Measurements from ENCODE around the gene KLHL12.
A peak's percentile ranks its signal among the peaks of the same experiment; 100 is the strongest.

KLHL12 gene

DNA sequence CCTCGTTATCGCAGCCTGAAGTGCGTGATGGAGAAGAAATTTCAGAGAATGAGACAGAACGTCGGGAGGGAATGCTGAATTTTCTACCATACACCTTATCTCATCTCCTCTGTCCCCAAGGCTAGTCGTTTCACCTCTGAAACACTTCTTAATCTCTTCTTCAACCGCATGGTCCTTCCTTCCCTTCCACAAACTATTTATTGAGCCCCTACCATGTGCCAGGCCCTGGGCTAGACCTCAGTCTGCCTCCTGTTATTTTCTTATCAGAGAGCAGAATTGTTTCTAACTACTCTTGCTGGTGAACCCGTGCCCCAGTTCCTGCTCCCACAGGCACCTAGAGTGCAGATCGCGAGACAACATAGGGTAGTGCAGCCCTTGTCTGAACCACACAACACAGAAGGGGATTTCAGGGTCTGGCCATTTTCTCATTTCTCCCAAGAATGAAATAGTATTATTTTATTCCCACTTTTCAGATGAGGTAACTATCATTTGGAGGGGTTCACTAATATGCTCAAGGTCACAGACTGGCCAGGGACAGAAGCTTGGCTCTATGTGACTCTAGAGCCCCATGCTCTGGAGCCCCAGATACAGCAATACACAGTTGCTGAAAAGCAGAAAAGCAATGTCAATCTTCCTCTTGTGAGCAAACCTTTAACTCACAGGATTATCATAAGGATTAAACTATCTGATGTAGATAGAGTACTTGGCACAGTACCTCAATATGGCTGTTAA, 31.7 kb upstream of the KLHL12 start:
- Mint-ChIP-seq H3K36me3 (peaks cover 9% of the 10 kb centered on the region), H3K9me3 (no peaks in the 10 kb centered on the region), H3K27me3 (no peaks in the 10 kb centered on the region), H3K4me3 (peak overlapping the region; percentile 86), H3K4me1 (peaks cover 45% of the 10 kb centered on the region), H3K27ac (peak overlapping the region; percentile 92)
- CTCF ChIA-PET, result no interaction called here
- peak; percentile 32 for DNase-seq

DNA sequence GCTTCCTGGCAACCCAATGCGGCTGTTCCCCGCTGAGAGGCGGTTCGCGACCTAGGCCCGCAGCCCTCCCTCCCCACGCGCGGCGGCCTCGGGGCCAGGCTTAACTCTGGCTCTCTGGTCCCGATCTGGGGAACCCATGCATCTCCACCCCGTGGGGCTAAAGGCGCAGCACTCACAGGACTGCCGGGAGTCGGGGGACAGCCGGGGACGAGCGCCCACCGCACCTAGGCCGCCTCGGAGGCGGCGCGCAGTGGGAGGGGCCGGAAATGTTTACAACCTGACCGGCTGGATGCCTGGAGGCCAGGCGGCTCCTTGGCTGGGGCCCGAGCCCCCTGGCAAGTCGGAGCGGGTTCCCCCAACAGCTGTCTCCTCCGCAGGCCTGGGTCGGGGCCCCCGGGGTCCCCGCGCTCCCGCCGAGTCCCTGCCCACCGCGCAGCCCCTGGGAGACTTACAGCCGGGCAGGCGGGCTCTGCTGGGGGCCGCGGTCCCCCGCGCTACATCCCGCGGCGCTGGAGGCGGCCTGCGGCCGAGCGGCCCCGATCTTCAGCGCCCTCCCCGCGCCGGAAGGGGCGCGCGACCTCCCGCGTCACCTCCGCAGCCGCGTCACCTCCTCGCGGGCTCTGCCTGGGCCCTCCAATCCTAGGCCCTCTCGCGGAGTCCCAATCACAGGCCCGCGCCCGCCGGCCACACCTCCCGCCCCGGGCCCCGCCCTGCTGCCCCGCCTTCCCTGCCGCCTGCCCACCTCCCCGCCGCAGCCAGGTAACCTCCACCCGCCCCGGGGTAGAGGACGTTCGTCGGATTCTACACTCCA, 30.9 kb upstream of the KLHL12 start, which contains the start of gene ADIPOR1:
Gene ADIPOR1 (minus strand): TSS at position 580 of the 811 bp plus-strand sequence. CDS start 7,242 bp downstream, outside the sequence.
- H3K4me3 Mint-ChIP-seq, result peak within 1 kb of the TSS; percentile 86
- H3K27ac Mint-ChIP-seq, result peak within 1 kb of the TSS; percentile 92
- H3K27me3 Mint-ChIP-seq, result no peaks in the 10 kb centered on the region
- no peaks in the 10 kb centered on the region for H3K9me3 Mint-ChIP-seq
- DNase-seq, result peak; percentile 96
- H3K36me3 Mint-ChIP-seq, result peaks cover 8% of the 10 kb centered on the region
- H3K4me1 Mint-ChIP-seq, result peaks cover 51% of the 10 kb centered on the region
- CTCF ChIA-PET, result no interaction called here

DNA sequence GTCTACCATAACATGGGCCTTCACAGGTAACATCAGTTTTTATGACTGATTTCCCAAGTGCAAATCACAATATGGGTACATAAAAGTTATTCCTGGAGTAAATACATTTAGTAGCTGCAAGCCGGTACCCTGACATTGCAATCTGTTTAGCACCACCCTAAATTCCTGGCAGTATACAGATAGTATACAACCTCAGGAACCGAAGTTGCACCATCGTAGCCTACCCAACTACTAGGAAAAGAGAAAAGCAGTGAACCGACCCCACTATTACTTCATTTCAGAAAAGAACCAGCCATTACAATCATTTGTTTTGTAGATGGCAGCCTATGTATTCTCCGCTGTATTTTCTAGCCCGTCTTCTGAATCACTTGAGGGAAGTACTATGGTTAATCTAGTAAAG, 29.9 kb upstream of the KLHL12 start:
- peak overlapping the region; percentile 86 for H3K4me3 Mint-ChIP-seq
- H3K4me1 Mint-ChIP-seq, result peaks cover 59% of the 10 kb centered on the region
- CTCF ChIA-PET, result no interaction called here
- no peak for DNase-seq
- peak overlapping the region; percentile 88 for H3K27ac Mint-ChIP-seq
- peaks cover 5% of the 10 kb centered on the region for H3K36me3 Mint-ChIP-seq
- H3K9me3 Mint-ChIP-seq, result no peaks in the 10 kb centered on the region
- no peaks in the 10 kb centered on the region for H3K27me3 Mint-ChIP-seq

DNA sequence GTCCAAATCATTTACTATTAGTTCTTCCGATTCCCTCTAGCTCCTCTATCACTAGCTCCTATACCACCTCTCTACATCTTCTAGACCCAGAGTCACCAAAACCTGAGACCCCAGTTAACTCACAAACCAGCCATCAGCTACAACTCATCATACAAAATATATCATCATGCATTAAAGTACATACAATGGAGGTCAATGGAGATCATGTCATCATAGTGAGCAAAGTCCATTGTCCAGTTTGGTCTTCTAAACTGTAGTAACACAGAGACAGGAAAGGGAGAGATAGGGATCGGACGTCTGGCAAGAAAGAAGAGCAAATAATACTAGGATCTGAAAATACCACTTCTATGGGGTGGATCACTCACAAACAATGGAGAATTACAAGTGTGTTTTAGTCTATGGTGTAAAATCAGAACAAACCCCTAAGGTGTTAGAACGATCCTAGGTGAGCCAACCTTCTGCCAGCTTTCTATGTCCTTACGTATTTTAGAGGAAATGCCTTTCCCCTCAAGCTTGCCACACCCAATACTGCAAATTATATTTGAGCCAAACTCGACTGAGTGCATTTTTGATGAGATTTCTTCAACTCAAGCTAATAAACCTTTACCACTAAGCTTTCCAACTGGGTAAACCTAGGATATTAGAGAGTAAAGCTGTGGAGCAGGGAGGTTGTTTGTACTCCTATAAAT, 27.2 kb upstream of the KLHL12 start:
- peaks cover 67% of the 10 kb centered on the region for H3K4me1 Mint-ChIP-seq
- H3K27me3 Mint-ChIP-seq, result no peaks in the 10 kb centered on the region
- H3K9me3 Mint-ChIP-seq, result no peaks in the 10 kb centered on the region
- no peak for DNase-seq
- no peak overlapping the region for H3K4me3 Mint-ChIP-seq
- CTCF ChIA-PET, result interaction anchor here (0.5 to 2.5 kb wide), 4 partner anchors 8 to 54 kb away, joined by 3 to 10 read pairs (median 5); partner anchors contain the start of gene CYB5R1
- peaks cover 15% of the 10 kb centered on the region for H3K36me3 Mint-ChIP-seq
- H3K27ac Mint-ChIP-seq, result no peak overlapping the region

DNA sequence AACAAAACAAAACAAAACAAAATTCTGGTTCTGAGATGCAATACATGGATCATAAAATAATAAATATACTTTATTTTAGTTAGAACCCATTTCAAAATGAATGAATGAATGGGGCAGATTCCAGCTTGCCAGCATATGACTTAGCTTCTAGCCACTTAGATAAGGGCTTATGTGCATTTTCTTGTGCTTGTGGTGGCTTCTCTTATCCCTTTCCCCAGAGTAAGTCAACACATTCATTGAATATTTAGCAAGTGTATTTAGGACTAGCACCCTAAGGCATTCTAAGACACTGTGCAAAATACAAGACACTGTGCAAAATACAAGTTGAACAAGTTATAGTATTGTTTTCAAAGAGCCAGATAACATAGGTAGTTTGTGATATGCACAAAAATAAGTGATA, 26.4 kb upstream of the KLHL12 start:
- CTCF ChIA-PET, result interaction anchor here (1.1 to 2.5 kb wide), 2 partner anchors 9 to 15 kb away, joined by 6 to 10 read pairs; partner anchors contain the start of gene CYB5R1
- Mint-ChIP-seq H3K9me3 (no peaks in the 10 kb centered on the region), H3K27ac (peak overlapping the region; percentile 39), H3K4me1 (peaks cover 60% of the 10 kb centered on the region), H3K27me3 (no peaks in the 10 kb centered on the region), H3K4me3 (no peak overlapping the region), H3K36me3 (peaks cover 18% of the 10 kb centered on the region)
- no peak for DNase-seq

DNA sequence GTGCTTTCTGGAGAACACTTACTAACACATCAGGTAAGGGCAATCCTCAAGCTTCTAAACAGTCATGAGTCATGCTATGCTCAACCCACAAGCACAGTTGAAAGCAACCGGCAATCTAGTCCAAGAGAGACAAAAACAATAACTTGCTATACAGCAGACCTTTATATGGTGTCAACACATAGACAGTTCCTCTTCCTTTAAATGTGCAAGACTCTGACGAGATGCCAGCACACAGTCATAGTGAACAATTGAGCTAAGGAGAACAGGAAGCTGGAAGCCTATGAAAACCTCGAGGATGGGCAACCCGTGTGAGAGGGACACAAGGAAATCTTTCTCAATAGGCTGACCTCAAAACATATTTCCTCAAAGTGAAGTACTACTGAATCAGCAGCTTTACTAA, 25.8 kb upstream of the KLHL12 start:
- CTCF ChIA-PET, result interaction anchor here (0.6 to 2.5 kb wide), 4 partner anchors 8 to 46 kb away, joined by 3 to 10 read pairs (median 6); partner anchors contain the start of gene CYB5R1
- Mint-ChIP-seq H3K4me1 (peaks cover 59% of the 10 kb centered on the region), H3K27me3 (no peaks in the 10 kb centered on the region), H3K36me3 (peaks cover 23% of the 10 kb centered on the region), H3K27ac (peak overlapping the region; percentile 66), H3K9me3 (no peaks in the 10 kb centered on the region), H3K4me3 (no peak overlapping the region)
- no peak for DNase-seq

DNA sequence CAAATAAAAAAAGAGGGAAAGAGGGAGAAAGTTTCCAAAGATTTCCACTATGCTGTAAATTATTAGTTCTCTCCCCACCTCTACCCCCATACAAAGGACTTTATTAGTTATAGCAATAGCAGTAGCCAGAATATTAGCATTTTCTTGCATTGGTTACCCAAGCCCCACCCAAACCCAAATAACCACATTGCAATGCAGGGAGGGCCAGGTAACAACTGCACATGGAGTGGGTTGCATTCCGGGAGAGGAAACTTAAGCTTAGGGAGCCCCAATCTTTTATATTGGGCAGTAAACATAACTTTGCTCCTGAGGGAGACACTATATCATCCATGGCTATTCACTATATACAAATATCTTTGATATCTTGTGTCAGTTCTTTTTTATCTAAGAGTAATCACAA, 25.1 kb upstream of the KLHL12 start:
- no peak overlapping the region for H3K4me3 Mint-ChIP-seq
- H3K9me3 Mint-ChIP-seq, result no peaks in the 10 kb centered on the region
- H3K27ac Mint-ChIP-seq, result no peak overlapping the region
- H3K36me3 Mint-ChIP-seq, result peaks cover 26% of the 10 kb centered on the region
- H3K27me3 Mint-ChIP-seq, result no peaks in the 10 kb centered on the region
- CTCF ChIA-PET, result interaction anchor here (0.6 to 1.2 kb wide), 2 partner anchors 19 to 47 kb away, joined by 3 to 5 read pairs; no protein-coding TSS in a partner anchor
- H3K4me1 Mint-ChIP-seq, result peaks cover 55% of the 10 kb centered on the region
- DNase-seq, result no peak

DNA sequence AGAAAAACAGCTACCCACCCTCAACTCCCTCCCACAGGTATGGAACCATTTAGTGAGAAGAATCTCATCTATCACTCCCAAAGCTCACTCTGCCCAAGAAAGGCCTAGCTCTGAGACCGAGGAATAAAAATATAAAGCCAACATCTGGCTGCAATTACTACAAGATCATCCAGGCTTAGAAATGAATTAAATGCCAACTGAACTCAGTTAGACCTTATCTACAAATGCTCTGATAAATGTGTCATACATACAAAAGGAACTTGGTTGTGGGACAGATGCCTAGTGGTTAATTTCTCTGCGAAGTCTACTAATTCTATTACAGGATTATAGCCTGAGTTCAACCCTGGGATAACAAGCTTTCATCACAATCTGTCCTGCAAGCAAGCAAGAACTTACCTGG, 24.4 kb upstream of the KLHL12 start:
- no peak overlapping the region for H3K4me3 Mint-ChIP-seq
- no peaks in the 10 kb centered on the region for H3K27me3 Mint-ChIP-seq
- CTCF ChIA-PET, result interaction anchor here (0.7 to 1.2 kb wide), 2 partner anchors 48 to 84 kb away, joined by 3 to 5 read pairs; no protein-coding TSS in a partner anchor
- H3K36me3 Mint-ChIP-seq, result peaks cover 26% of the 10 kb centered on the region
- DNase-seq, result no peak
- peaks cover 48% of the 10 kb centered on the region for H3K4me1 Mint-ChIP-seq
- H3K9me3 Mint-ChIP-seq, result no peaks in the 10 kb centered on the region
- no peak overlapping the region for H3K27ac Mint-ChIP-seq

DNA sequence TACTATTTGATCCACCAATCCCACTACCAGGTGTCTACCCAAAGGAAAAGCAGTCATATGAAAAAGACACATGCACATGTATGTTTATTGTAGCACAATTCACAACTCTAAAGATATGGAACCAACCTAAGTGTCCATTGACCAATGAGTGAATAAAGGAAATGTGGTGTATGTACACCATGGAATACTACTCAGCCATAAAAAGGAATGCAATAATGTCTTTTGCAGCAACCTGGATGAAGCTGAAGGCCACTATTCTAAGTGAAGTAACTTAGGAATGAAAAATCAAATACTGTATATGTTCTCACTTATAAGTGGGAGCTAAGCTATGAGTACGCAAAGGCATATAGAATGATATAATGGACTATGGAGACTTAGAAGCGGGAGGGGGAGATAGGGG, 18.4 kb upstream of the KLHL12 start:
- CTCF ChIA-PET, result interaction anchor here (1.3 to 2.2 kb wide), 4 partner anchors 7 to 54 kb away, joined by 3 to 6 read pairs (median 5); no protein-coding TSS in a partner anchor
- no peaks in the 10 kb centered on the region for H3K4me1 Mint-ChIP-seq

DNA sequence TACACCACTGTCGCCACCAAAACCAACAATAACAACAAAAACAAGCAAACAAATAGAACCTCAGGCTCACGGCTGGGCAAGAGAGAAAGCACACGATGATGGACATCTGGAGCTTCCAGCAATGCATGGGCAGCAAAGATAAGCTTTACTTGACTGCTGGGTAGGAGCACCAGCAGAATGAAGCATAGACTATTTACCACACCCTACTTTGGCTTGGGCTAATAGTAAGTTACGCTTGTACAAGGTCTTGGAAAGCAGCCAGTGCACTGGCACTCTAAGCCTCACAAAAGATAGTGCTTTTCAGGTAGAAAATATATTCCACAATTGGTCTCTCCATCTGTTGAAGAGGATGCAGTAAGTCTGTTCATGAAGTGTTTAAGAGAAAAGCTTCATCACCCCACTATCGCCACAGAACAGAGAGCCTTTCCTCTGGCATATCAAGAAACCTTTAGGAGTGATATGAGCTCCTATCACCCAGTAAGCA, 17.4 kb upstream of the KLHL12 start:
- H3K27ac Mint-ChIP-seq, result no peak overlapping the region
- no peaks in the 10 kb centered on the region for H3K9me3 Mint-ChIP-seq
- no peak for DNase-seq
- peaks cover 55% of the 10 kb centered on the region for H3K36me3 Mint-ChIP-seq
- H3K27me3 Mint-ChIP-seq, result no peaks in the 10 kb centered on the region
- H3K4me1 Mint-ChIP-seq, result no peaks in the 10 kb centered on the region
- H3K4me3 Mint-ChIP-seq, result no peak overlapping the region
- CTCF ChIA-PET, result interaction anchor here (1.3 to 2.2 kb wide), 3 partner anchors 8 to 55 kb away, joined by 5 to 6 read pairs (median 5); no protein-coding TSS in a partner anchor

More for the DNA sequence above, 18.4 kb upstream of the KLHL12 start:
- no peaks in the 10 kb centered on the region for H3K9me3 Mint-ChIP-seq
- no peak overlapping the region for H3K4me3 Mint-ChIP-seq
- no peaks in the 10 kb centered on the region for H3K27me3 Mint-ChIP-seq
- no peak overlapping the region for H3K27ac Mint-ChIP-seq
- peaks cover 58% of the 10 kb centered on the region for H3K36me3 Mint-ChIP-seq
- no peak for DNase-seq

DNA sequence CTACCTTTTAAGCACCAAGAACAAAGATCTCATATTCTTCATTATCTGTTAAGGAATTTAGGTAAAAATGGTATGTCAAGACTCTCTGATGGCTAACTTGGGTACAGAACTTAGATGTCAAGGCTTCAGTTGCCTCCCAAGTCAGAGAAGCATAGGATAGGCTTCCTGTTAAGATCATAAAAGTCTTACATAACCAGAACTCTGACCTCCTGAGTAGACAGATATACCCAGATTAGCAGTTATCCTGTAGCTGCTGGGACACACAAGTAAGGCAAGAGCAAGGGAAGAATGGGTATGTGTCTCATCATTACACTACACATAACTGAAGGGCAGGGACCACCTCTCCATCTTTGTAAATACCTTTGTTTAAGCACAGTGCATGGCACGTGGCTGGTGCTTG, 15.4 kb upstream of the KLHL12 start:
- no peaks in the 10 kb centered on the region for H3K9me3 Mint-ChIP-seq
- no peak overlapping the region for H3K27ac Mint-ChIP-seq
- DNase-seq, result no peak
- CTCF ChIA-PET, result interaction anchor here (0.9 kb wide), 1 partner anchor 26 kb away, joined by 3 read pairs; no protein-coding TSS in a partner anchor
- H3K27me3 Mint-ChIP-seq, result no peaks in the 10 kb centered on the region
- peaks cover 47% of the 10 kb centered on the region for H3K36me3 Mint-ChIP-seq
- no peaks in the 10 kb centered on the region for H3K4me1 Mint-ChIP-seq
- H3K4me3 Mint-ChIP-seq, result no peak overlapping the region

DNA sequence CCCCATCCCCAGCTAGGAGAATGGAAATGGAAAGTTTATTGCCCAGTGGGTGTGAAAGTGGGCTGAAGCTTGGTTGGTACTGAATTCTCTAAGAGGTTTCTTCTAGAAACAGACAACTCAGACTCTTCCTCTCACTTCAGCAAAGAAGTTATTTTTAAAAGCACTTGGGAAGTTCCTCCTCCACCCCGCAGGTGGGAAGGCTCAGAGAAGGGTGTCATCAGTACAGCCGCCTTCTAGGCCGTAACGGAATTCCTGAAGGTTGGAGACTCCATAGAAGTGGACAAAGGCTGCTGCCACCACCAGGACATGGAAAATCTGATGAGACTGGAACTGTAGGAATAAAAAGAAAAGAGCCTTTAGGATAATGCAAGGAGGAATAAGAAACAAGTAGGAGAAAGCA, 14.3 kb upstream of the KLHL12 start:
- Mint-ChIP-seq H3K27ac (no peak overlapping the region), H3K36me3 (peaks cover 45% of the 10 kb centered on the region)
- CTCF ChIA-PET, result no interaction called here

DNA sequence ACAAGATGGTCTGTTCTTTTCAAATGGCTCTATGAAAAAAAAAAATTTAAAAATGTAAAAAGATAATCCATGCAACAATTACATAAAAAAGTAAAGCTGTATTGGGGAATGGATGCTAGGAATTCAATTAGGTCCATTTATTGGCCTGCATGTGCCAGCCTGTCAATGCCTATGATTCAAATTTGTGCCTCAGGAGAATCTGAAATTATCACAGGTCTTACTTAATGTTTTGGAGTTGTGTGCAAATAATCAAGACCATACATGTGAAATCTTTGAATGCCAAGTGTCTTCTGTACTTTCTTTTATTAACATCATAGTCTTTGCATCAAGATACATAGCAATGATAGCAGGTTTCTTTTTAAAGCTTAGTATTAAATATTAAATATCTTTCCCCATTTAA, 13.5 kb upstream of the KLHL12 start:
- Mint-ChIP-seq H3K4me1 (no peaks in the 10 kb centered on the region), H3K4me3 (no peak overlapping the region), H3K9me3 (no peaks in the 10 kb centered on the region), H3K27me3 (peaks cover 4% of the 10 kb centered on the region), H3K36me3 (peaks cover 41% of the 10 kb centered on the region), H3K27ac (no peak overlapping the region)
- no peak for DNase-seq
- CTCF ChIA-PET, result no interaction called here

More for the DNA sequence above, 14.3 kb upstream of the KLHL12 start:
- Mint-ChIP-seq H3K4me1 (no peaks in the 10 kb centered on the region), H3K9me3 (no peaks in the 10 kb centered on the region), H3K4me3 (no peak overlapping the region), H3K27me3 (no peaks in the 10 kb centered on the region)
- DNase-seq, result no peak
